Effector CD8-positive, alpha-beta T cell (primary cell): Measurements from ENCODE around the gene OSBPL7.
"Not testable (repeated sequence)": the region's sequence is repeated elsewhere in the genome, so short reads cannot be mapped to it uniquely, and the experiment has no call there.

Experiments
- DNase-seq: peaks from one replicate; lab custom pipeline; 2025; lab: John Stamatoyannopoulos, UW

Gene OSBPL7

GRCh38 chr17:47806026-47806912 is 15.3 kb downstream of the OSBPL7 start:
- no peak for DNase-seq

- no peak for DNase-seq
These were observed 17.1 kb downstream of the OSBPL7 start for GRCh38 chr17:47804461-47804860.

GRCh38 chr17:47803751-47804150 is 17.8 kb downstream of the OSBPL7 start:
- DNase-seq, result no peak

- DNase-seq, result no peak
These were observed 18.4 kb downstream of the OSBPL7 start for GRCh38 chr17:47803201-47803600.

- DNase-seq, result peak; percentile 31
These were observed 19.1 kb downstream of the OSBPL7 start for GRCh38 chr17:47802341-47803022.

- DNase-seq, result no peak
These were observed 19.7 kb downstream of the OSBPL7 start for GRCh38 chr17:47801906-47802305.

GRCh38 chr17:47801176-47801765 is 20.3 kb downstream of the OSBPL7 start:
- DNase-seq, result no peak

- no peak for DNase-seq
These were observed 20.9 kb downstream of the OSBPL7 start for GRCh38 chr17:47800686-47801085.

- DNase-seq, result no peak
These were observed 23.8 kb downstream of the OSBPL7 start for GRCh38 chr17:47797797-47798196.

GRCh38 chr17:47792979-47793378 is 28.6 kb downstream of the OSBPL7 start:
- no peak for DNase-seq

GRCh38 chr17:47792457-47792856 is 29.1 kb downstream of the OSBPL7 start:
- DNase-seq, result no peak

- no peak for DNase-seq
These were observed 30.6 kb downstream of the OSBPL7 start for GRCh38 chr17:47791025-47791424.

GRCh38 chr17:47789611-47790561 is 31.7 kb downstream of the OSBPL7 start:
- no peak for DNase-seq

GRCh38 chr17:47785538-47786123 is 36.0 kb downstream of the OSBPL7 start:
- DNase-seq, result no peak

- no peak for DNase-seq
These were observed 40.2 kb downstream of the OSBPL7 start for GRCh38 chr17:47781397-47781796.

- no peak for DNase-seq
These were observed 43.4 kb downstream of the OSBPL7 start for GRCh38 chr17:47778184-47778635.

- DNase-seq, result no peak
These were observed 45.0 kb downstream of the OSBPL7 start for GRCh38 chr17:47776330-47777197.

- no peak for DNase-seq
These were observed 46.5 kb downstream of the OSBPL7 start for GRCh38 chr17:47774987-47775580.

GRCh38 chr17:47774331-47774730 is 47.3 kb downstream of the OSBPL7 start:
- no peak for DNase-seq

- DNase-seq, result not testable (repeated sequence)
These were observed 47.9 kb downstream of the OSBPL7 start for GRCh38 chr17:47773649-47774048.
